Loucy (cell line): ENCODE results near the gene PSMD14.

ENCODE experiments used
- CTCF ChIP-seq: fragments of 200-600 bp; sonication (generic); conservative IDR thresholded peaks from 2 replicates; pipeline ENCODE4 v1.5.1; 2014; ENCODE audit warnings: mild to moderate bottlenecking, antibody characterized with exemption, low read length
- EZH2phosphoT487 ChIP-seq: fragments of 200-600 bp; IDR thresholded peaks from 2 replicates; pipeline ENCODE4 v1.6.1; 2018; ENCODE audit warnings: antibody characterized with exemption, mild to moderate bottlenecking, moderate library complexity, borderline replicate concordance

DNA sequence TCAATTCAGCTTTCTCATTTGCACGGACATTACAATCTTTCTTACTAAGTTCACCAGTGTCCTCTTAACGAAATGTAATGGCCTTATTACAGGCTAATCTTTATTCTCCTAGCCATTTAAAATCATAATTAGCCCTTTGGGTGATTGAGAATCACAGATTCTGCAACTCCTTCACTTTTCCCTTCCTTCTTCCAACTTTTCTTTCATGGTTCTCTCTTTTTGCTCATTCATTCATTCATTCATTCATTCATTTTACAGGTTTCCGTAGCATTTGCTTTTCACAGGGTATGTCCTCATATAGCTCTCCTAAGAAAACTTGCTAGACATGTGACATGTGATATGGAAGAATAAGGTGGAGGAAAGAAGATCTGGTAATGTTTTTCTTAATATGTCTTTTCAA, 123.9 kb downstream of the PSMD14 start:
- no peak for TF ChIP-seq CTCF
- no peak for TF ChIP-seq EZH2phosphoT487
